ENCODE data around the gene GPC3. TPM values are rescaled to one million over a fixed set of nuclear protein-coding genes. Genes with fewer than 3 reads are reported as not detected.
"Not testable (repeated sequence)": the region's sequence is repeated elsewhere in the genome, so short reads cannot be mapped to it uniquely, and the experiment has no call there.

GPC3 gene
- total RNA-seq, 1 donor, result under 0.01 TPM

DNA sequence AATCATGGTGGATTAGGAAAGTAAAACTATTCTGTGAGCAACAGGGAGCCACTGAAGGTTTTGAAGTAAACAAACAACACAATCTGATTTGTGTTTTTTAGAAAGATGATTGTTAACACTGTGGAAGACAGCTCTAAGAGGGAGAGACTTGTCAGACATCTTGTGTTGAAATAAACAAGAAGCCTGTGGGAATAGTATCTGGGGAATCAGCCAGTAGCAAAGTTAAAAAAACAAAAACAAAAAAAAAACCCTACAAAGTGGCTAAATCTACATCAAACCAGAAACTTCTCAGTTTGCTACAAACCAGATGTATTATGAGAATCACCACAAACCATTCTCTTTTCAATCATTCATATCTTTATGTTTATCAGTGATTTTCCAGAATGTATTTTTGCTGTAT lies 444.4 kb downstream of the GPC3 start:
- DNase-seq (ENCODE audit: low read depth in 2 of 3, low spot score in 2 of 3), result no peak

DNA sequence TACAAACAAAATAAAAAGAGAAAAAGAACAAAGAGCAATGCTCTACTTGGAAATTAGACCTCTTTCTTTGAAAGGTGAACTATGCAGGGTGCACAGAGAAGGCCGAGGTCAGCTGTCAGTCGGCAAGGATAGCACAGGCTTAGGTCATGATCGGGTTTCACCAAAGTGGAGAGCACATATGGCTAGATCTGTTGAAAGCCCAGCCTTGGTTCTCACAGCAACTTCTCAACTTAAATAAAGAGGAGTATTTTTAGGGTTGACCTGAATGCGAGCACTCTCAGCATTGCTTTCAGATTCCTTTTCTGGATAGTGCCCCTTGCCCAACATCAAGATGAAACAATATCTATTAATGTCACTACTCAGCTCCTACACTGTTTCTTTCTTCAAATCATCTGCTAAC lies 447.2 kb downstream of the GPC3 start:
- DNase-seq (ENCODE audit: low read depth in 2 of 3, low spot score in 2 of 3), result no peak

DNA sequence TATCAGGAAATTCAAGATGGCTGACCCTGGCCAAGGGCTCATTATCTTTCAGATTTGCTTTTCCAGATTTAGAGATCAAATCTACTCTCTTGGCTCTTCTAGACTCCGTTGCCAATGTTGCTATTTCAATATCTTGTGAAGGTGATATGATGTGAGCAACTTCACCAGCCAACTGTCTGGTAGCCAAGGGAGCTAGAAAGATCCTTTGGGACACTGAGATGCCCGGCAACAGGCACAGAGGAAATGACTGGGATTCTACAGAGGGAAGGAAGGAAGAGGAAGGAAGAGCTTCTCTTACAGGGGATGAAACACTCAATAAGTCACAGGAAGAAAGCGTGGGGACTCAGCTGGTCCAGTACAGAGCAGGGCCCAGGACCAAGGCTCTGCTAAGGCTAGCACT lies 448.3 kb downstream of the GPC3 start:
- no peak for DNase-seq (ENCODE audit: low read depth in 2 of 3, low spot score in 2 of 3)

DNA sequence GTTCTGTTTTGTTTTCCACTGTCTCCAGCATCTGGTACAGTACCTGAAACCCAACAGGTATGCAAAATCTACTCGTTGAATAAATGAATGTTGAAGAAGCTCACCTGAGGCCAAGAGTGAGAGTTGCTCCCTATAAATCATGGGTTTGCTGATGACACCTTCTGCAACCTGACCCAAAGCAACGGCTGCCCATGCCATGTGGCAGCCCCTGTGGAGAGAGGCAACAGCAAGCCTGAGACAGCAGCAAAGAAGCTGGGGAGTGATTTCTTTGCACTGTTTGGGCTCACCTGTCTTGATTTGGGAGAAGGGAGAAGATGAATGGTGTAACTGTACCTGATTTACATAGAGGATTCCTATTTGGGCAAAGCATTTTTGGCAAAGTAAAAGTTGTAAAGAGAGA lies 450.3 kb downstream of the GPC3 start:
- no peak for DNase-seq (ENCODE audit: low read depth in 2 of 3, low spot score in 2 of 3)

DNA sequence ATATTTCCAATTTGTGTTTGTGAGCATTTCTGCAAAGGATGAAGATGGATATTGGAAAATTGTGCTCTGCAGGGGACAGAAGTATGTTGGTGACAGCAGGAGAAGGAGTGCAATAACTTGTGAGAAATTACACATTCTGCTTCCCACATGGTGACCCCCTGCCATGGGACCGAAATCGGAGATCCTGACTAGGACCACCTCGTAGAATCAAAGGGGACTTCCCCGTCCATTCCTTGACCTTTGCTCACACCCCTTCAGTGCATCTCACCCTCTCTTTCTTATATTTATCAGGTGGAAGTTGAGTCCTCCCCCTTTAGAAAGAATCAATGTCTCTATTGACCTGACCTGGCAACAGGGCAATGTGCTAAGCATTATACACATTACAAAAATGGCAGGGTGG lies 451.2 kb downstream of the GPC3 start:
- DNase-seq (ENCODE audit: low read depth in 2 of 3, low spot score in 2 of 3), result no peak

DNA sequence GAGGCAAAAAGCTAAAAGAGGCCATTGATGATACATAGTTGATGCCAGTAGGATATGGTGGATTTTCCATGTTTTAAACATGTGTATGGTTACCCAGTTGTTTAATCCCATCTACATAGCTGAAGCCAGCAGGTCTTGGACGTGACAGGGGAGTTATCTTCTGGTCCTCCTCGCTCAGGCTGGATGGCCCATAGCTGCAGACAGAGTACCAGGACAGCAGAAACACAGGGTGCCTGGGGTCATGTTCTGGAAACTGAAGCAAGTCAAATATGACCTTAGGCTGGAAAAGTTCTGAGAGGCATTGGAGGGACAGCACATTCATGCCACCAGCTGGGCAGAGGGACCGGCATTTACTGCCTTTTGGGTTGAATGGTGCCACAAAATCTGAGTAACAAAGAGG lies 452.1 kb downstream of the GPC3 start:
- DNase-seq (ENCODE audit: low read depth in 2 of 3, low spot score in 2 of 3), result no peak

DNA sequence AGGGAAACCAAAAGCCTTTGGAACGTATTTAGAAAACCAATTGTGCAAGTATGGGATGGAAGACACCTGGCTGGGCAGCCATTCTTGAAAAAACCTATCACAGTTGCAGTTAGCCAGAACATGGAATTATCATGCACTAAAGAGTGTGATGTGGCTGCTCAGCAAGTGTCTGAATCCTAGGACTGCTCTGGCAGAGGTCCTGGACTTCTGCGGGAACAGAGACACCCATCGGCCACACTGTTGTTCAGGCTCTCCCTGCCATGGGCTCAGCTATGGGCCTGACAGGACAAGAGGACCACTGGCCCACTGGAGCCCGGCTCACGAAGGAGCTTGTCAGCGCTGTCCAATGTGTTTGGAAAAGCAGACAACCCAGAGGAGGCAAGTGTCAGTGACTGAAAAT lies 454.4 kb downstream of the GPC3 start:
- DNase-seq (ENCODE audit: low read depth in 2 of 3, low spot score in 2 of 3), result no peak

DNA sequence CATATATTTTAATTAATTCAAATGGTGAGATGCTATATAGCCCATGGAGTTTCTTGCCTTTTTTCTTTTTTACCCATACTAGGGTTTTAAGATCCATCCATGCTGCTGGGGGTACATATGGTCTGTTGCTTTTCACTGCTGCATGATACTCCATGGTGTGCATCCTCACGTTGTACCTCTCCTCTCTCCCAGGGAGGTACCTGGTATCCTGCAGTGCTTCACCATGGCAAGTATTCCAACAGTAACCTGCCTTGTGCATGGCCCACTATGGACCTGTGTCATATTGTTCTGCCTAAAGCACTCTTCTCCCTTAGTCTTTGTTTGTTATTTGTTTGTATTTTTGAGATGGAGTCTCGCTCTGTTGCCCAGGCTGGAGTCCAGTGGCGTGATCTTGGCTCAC lies 455.8 kb downstream of the GPC3 start:
- no peak for DNase-seq (ENCODE audit: low read depth in 2 of 3, low spot score in 2 of 3)

DNA sequence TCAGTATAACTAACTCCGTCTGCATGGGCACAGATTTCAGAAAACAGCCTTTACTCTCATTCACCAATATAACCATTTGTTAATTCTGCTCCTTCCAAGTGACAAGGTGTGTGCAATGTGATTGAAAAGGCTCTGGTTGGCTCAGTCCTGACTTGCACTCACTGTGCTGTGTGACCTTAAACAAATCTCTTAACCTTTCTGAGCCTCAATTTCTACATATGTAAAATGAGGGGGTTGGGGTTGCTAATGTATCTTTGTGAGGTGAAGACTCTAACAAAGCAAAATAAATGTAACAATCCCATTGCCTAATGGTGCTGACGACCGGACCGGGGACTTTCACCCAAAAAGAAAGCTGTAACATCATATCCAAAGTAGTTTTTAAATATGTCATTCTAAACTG lies 457.6 kb downstream of the GPC3 start:
- no peak for DNase-seq (ENCODE audit: low read depth in 2 of 3, low spot score in 2 of 3)

DNA sequence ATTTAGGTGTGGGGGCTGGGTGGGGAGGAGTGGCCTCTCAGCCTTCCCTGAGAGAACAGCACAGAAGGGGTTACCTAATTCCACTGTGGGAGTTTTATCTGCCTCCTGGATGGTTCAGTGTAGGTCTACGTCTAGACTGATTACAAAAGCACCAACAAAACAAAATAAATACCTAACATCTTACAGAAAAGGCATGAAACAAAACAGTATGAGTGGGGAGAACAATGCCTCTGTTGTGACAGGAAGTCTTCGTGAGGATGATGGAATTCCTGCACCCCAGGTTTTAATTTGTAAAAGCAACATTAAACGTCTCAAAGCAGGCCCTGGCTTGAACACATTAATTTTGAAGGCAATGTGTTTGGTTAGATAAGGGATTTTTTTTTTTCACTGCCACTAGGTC lies 458.0 kb downstream of the GPC3 start:
- peak in 2 of 3 donors; percentile 1 for DNase-seq (ENCODE audit: low read depth in 2 of 3, low spot score in 2 of 3)

DNA sequence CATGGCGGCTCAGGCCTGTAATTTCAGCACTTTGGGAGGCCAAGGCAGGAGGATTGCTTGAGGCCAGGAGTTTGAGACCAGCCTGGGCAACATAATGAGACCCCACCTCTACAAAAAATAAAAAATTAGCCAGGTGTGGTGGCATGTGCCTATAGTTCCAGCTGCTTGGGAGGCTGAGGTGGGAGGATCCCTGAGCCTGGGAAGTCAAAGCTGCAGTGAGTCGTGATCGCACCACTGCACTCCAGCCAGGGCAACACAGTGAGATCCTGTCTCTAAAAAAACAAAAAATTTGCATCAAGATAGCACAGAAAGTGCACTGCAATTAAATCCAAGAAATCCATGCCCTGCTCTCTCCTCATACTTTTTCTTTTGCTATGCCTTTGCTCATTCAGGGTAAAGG lies 458.6 kb downstream of the GPC3 start:
- not testable (repeated sequence) for DNase-seq (ENCODE audit: low read depth in 2 of 3, low spot score in 2 of 3)

DNA sequence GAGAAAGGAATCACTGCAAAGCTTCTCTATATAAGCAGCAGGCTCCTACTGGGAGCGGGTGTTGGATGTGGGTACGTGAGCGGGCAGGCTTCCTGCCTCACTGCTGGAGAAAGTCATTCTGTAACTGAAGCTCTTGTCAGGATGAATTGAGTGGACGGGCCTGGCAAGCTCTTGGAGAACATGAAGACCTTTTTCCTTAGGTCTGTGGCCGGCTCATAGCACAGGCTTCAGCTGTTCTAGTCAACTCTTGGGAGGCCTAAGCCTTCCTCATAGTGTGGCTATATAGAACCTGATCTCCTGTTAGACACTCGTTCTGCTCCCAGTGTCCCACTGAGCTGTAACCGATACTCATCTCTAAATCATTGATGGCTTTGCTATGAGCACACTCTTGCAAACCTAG lies 461.9 kb downstream of the GPC3 start:
- no peak for DNase-seq (ENCODE audit: low read depth in 2 of 3, low spot score in 2 of 3)

DNA sequence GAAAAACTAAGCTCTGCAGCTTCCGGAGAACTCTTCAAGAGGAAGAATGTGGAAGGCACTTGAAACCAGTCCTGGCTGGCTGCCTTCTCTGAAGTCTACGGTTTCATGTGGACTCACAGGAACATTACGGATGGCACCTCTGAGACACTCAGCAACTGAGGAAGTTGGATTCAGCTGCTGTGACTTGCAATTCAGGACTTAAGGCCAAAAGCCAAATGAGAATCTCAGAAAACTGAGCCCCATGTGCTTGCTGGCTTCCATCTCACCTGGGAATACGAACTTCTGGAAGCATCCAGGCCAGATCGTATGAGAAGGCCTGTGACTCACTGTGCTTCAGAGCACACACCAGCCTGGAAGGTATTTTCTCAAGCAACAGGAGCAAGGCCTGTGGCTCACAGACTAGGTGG lies 462.3 kb downstream of the GPC3 start:
- no peak for DNase-seq (ENCODE audit: low read depth in 2 of 3, low spot score in 2 of 3)

DNA sequence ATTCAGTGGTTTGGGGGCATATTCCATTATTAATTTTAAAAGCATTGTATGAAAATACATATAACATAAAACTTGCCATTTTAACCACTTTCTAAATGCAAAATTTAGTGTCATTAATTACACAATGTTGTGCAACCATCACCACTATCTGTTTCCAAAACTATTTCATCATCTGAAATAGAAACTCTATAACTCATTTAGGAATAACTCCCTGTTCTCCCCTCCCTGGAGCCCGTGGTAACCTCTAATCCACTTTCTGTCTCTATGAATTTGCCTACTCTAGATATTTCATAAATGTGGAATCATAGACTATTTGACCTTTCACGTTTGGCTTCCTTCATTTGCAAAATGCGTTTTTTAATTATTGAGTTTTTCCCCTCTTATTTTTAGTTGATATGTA lies 468.7 kb downstream of the GPC3 start:
- no peak for DNase-seq (ENCODE audit: low read depth in 2 of 3, low spot score in 2 of 3)

DNA sequence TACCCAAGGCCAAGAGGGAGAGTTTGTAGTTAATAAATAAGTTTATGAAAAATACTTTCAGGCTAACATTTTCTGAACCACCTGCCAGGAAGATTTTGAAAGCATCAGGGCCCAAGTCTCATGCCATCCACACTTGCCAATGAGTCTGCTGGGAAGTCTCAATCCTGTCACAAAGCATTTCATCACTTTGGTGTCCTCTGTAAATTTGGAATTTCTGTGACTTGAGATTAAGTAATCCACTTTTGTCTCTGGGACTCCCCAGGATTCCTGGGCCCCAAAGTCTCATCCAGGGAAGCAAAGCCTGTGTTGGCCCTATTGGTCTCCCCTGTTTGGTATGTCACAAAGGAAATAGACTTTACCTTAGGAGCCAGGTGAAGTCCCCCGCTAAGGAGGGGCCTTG lies 470.9 kb downstream of the GPC3 start:
- no peak for DNase-seq (ENCODE audit: low read depth in 2 of 3, low spot score in 2 of 3)

DNA sequence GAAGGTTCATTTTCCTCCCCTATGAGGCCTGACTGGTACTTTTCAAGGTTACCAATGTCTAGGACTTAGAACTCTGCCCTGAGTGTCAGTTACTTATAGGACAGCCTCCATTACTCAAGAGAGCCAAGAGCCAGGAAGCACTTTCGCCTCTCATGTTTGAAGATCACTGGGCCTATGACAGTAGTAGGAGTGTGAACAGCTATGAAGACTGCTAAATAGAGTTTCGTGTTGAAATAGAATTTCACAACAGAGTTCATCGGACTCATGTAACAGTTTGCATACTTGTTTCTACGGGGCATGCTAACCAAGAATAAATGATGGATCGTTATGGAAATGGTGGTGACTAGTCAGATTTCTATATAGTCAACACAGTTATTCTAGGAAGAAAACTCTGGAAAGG lies 472.3 kb downstream of the GPC3 start:
- no peak for DNase-seq (ENCODE audit: low read depth in 2 of 3, low spot score in 2 of 3)

DNA sequence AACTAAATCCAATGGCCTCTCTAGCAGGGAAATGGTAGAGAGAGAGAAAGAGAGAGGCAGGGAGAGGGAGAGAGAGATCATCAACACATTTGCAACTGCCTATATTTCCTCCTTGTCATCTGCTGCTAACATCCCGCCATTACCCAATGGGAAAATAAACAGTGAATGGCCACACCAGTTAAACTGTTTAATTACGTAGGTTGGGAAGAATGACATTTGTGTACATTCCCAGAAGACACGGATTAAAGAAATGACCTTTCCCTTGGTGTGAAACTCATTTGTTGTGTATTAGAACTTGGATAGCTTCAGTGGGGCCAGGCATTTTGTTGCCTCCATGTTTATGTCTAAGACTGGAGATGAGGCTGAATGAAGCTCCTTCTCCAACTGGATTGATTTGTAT lies 474.4 kb downstream of the GPC3 start:
- no peak for DNase-seq (ENCODE audit: low read depth in 2 of 3, low spot score in 2 of 3)

DNA sequence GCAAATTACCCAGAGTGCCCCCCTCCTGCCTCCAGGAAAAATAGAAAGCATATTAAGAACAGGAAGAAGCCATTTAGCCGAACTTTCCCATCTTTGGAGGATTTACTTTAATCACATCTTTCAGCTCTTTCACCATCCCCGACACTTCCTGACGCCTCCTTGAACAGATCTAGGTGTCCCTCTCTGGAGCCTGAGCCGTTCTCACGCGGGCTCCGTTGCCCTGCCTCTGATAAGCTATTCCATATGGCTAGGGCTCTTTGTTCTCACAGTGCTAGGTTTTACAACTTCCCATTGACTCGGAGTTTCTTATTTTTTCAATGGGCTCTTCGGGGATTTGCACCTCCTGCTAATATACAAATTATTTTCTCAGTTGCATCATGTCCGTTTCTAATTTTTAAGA lies 488.0 kb downstream of the GPC3 start:
- DNase-seq (ENCODE audit: low read depth in 2 of 3, low spot score in 2 of 3), result no peak

DNA sequence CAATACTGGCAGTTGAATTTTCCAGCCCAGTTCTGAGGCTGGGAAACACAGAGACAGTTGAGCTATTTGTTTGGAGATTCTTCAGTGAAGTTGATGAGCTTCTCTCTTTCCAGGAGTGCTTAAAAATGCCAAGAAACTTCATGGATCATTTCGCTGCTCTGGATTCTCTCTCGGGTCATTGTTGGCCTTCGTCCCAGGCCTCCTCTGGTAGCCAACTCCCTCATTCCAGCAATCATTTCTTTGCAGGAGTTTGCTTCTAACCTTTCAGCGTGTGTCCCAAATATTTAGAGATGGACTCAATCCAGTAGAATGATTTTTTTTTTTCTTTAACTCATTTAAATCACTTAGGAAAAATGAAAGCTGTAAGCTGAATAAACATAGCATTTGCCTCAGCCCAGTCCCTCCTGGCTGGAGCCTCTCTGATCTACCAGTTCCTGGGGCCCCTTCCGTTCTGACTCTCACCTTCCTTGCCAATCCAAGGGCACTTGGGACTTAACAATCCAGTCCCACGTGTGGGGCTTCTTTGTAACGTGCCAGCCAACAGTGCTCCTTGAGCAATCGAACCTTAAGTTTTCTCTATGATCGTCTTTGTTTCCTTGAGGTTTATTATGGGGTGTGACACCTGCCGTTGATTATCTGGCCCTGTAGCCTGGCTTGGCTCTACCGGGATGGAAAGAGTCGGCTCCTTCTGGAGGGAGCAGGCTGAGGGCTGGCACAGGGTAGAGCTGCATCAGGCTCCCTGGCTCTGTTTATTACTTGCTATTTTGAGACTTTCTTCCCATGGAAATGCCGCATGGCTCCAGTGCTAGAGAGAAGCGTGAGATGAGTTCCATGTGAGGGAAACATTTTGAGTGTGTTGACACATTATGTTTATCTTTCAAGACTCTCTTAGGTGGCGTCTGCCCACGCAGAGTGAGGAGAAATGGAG lies 489.7 kb downstream of the GPC3 start:
- DNase-seq (ENCODE audit: low read depth in 2 of 3, low spot score in 2 of 3), result no peak

DNA sequence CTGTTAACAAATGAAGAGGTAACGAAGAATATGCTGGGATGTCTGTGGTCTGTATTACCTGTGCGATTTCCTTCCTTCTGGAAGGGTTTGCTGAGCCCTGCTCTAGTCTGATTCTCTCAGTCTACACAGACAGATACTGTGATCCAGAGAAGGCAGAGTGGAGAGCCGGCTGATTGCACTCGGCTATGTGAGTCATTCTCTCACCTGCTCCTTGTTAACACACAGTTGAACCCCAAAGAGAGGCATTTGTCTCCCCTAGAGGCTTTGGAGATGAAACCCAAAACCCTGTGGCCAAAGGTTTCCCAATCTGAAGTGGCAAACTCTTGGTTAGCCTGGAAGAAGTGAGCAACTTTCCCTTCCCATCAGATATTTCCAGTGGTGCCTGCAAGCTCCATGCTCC lies 492.0 kb downstream of the GPC3 start:
- DNase-seq (ENCODE audit: low read depth in 2 of 3, low spot score in 2 of 3), result no peak

DNA sequence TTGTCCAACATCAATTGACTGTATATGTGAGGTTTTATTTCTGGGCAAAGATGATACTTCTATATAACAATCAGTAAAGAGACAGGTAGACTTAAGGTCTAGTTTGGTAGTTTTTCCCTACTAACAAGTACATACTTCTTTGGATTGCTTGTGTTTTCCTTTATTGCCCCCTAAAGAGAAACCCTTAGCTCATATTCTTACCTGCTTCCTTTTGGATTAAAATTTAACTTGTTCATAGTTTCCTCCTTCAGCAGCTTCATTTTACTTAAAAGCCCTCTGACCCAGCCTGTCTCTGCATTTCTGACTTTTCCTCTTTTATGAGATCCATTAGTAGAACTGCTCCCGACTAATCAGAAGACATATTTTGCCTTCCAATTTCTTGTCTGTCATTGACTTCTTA lies 494.4 kb downstream of the GPC3 start:
- DNase-seq (ENCODE audit: low read depth in 2 of 3, low spot score in 2 of 3), result no peak
